HCT116 (cell line): ENCODE results near the gene TMEM100. TPM values are rescaled to one million over a fixed set of nuclear protein-coding genes. Genes with fewer than 3 reads are reported as not detected.

Source experiments
- ATAC-seq: fragments of 200-7000 bp; cut with Tn5 transposase; 2 replicates; pipeline ENCODE4 v1.9.1; 2020; ENCODE audit warnings: mild to moderate bottlenecking, moderate library complexity
- BruUV-seq: library from RNA; stranded (reverse); fragments of 400-500 nt; replicated peaks from 2 replicates; lab custom pipeline; 2021; lab: Mats Ljungman, UMichigan
- CTCF ChIA-PET: fragments of 300-600 bp; sonication (Branson Sonifier 250); formaldehyde crosslinking; loops from one replicate; lab custom pipeline; 2021; ENCODE audit warnings: antibody characterized with exemption; lab: Charles Lee
- POLR2A ChIA-PET: fragments of 300-600, 350-600 bp; sonication (Branson Sonifier 250); formaldehyde crosslinking; loops from one replicate; lab custom pipeline; 2021; ENCODE audit warnings: antibody characterized with exemption; lab: Charles Lee
- RAD21 ChIA-PET, 2 experiments: fragments of 300-600 bp; sonication (Branson Sonifier 250); formaldehyde crosslinking; loops; one replicate each; lab custom pipeline; 2023; ENCODE audit warnings: low total read pairs in 2 of 2; ENCODE audit not compliant: uncharacterized antibody in 2 of 2, unreplicated experiment in 2 of 2, low non-redundant PET in 1 of 2; lab: Charles Lee
- DNase-seq: peaks from one replicate; pipeline ENCODE4 v3.0.0-alpha.2; 2010; ENCODE audit warnings: low read depth, low spot score
- H2AFZ ChIP-seq: fragments of 200-600 bp; shearing (Covaris generic), sonication (generic); 2 replicates; pipeline ENCODE4 v1.6.1; 2017; ENCODE audit warnings: low read depth, mixed run types, mixed read lengths, antibody characterized with exemption, low read length; ENCODE audit not compliant: poor library complexity, severe bottlenecking
- H3K27ac ChIP-seq: 2 replicates; pipeline ENCODE4 v1.5.1; 2012; ENCODE audit warnings: low read depth, low read length
- H3K27me3 ChIP-seq: fragments of 200-600 bp; sonication (generic); 2 replicates; pipeline ENCODE4 v1.6.1; 2016; ENCODE audit warnings: mixed run types, low read length, mixed read lengths; ENCODE audit not compliant: insufficient read depth
- H3K36me3 ChIP-seq, 2 experiments: fragments of 200-500 bp in 1 of 2; fragments of 200-600 bp in 1 of 2; sonication (Bioruptor generic) in 1 of 2; sonication (generic) in 1 of 2; 2 replicates each; pipeline versions ENCODE4 v1.5.1 to v1.6.1; 2014 to 2016; ENCODE audit warnings: low read length in 2 of 2, inconsistent platforms in 1 of 2, mixed read lengths in 1 of 2, mixed run types in 1 of 2; ENCODE audit not compliant: insufficient read depth in 2 of 2, control insufficient read depth in 1 of 2
- H3K4me1 ChIP-seq, 2 experiments: fragments of 200-600 bp in 1 of 2; sonication (generic) in 1 of 2; 2 replicates each; pipeline versions ENCODE4 v1.5.1 to v1.6.1; 2012 to 2017; ENCODE audit warnings: low read length in 2 of 2, inconsistent platforms in 1 of 2, mild to moderate bottlenecking in 1 of 2, mixed read lengths in 1 of 2, mixed run types in 1 of 2, moderate library complexity in 1 of 2; ENCODE audit not compliant: insufficient read depth in 2 of 2, control insufficient read depth in 1 of 2
- H3K4me2 ChIP-seq: fragments of 200-600 bp; sonication (generic); 2 replicates; pipeline ENCODE4 v1.6.1; 2017; ENCODE audit warnings: mixed run types, low read length, mixed read lengths
- H3K4me3 ChIP-seq, 2 experiments: fragments of 200-600 bp in 1 of 2; sonication (generic) in 1 of 2; replicated peaks in 1 of 2; 2 replicates each; pipeline ENCODE4 v1.5.1; 2011 to 2016; ENCODE audit warnings: low read length in 2 of 2, control low read depth in 1 of 2, low read depth in 1 of 2, mild to moderate bottlenecking in 1 of 2, mixed read lengths in 1 of 2, mixed run types in 1 of 2
- H3K79me2 ChIP-seq: fragments of 200-600 bp; sonication (generic); 2 replicates; pipeline ENCODE4 v1.6.1; 2017; ENCODE audit warnings: mild to moderate bottlenecking, mixed run types, low read length, moderate library complexity, mixed read lengths; ENCODE audit not compliant: insufficient read depth
- H3K9ac ChIP-seq: fragments of 200-600 bp; sonication (generic); 2 replicates; pipeline ENCODE4 v1.6.1; 2016; ENCODE audit warnings: low read length, mixed read lengths
- H3K9me2 ChIP-seq: fragments of 200-600 bp; sonication (generic), shearing (Covaris generic); 2 replicates; pipeline ENCODE4 v1.6.1; 2017; ENCODE audit warnings: mixed run types, mild to moderate bottlenecking, moderate library complexity; ENCODE audit not compliant: insufficient read depth
- H3K9me3 ChIP-seq, 2 experiments: fragments of 200-500 bp in 1 of 2; fragments of 200-600 bp in 1 of 2; sonication (Bioruptor generic) in 1 of 2; sonication (generic) in 1 of 2; 2 replicates each; pipeline ENCODE4 v1.6.1; 2014 to 2017; ENCODE audit warnings: low read length in 2 of 2, mixed read lengths in 2 of 2, inconsistent platforms in 1 of 2, low read depth in 1 of 2, mild to moderate bottlenecking in 1 of 2, mixed run types in 1 of 2, moderate library complexity in 1 of 2; ENCODE audit not compliant: control insufficient read depth in 1 of 2, insufficient read depth in 1 of 2
- H4K20me1 ChIP-seq: fragments of 200-600 bp; sonication (generic), shearing (Covaris generic); 2 replicates; pipeline ENCODE4 v1.6.1; 2017; ENCODE audit warnings: mixed run types, mild to moderate bottlenecking, moderate library complexity; ENCODE audit not compliant: insufficient read depth
- CBX3 ChIP-seq: IDR thresholded peaks from 2 replicates; pipeline ENCODE4 v1.6.1; 2012; ENCODE audit warnings: low read depth
- EGR1 ChIP-seq: IDR thresholded peaks from 2 replicates; pipeline ENCODE4 v1.6.1; 2012; ENCODE audit warnings: low read depth
- EZH2 ChIP-seq: fragments of 200-600 bp; sonication (generic); IDR thresholded peaks from 2 replicates; pipeline ENCODE4 v1.6.1; 2017; ENCODE audit warnings: antibody characterized with exemption, mixed run types
- EZH2phosphoT487 ChIP-seq: fragments of 200-600 bp; IDR thresholded peaks from 2 replicates; pipeline ENCODE4 v1.6.1; 2018; ENCODE audit warnings: antibody characterized with exemption, borderline replicate concordance
- POLR2AphosphoS5 ChIP-seq: IDR thresholded peaks from 2 replicates; pipeline ENCODE4 v1.6.1; 2011; ENCODE audit warnings: mild to moderate bottlenecking, low read depth, low read length, moderate library complexity
- SIN3A ChIP-seq: IDR thresholded peaks from 2 replicates; pipeline ENCODE4 v1.6.1; 2012; ENCODE audit warnings: low read depth
- YY1 ChIP-seq: IDR thresholded peaks from 2 replicates; pipeline ENCODE4 v1.6.1; 2011; ENCODE audit warnings: low read length, low read depth, moderate library complexity, mild to moderate bottlenecking; ENCODE audit not compliant: insufficient replicate concordance; ENCODE audit errors: extremely low read depth
- ZFX ChIP-seq: fragments of 450-650 bp; IDR thresholded peaks from 2 replicates; pipeline ENCODE4 v1.6.1; 2017
- intact Hi-C: fragments of 100-400 bp; cut with micrococcal nuclease; formaldehyde crosslinking; loops from 2 replicates; pipeline ENCODE4 v1.10.0; 2022
- total RNA-seq: library from RNA; stranded (reverse); gene quantifications from one replicate; pipeline ENCODE4 v1.2.1, GENCODE V29; 2021; ENCODE audit not compliant: unreplicated experiment
- TF ChIP-seq, protein P1 (sequence below), 3 experiments: fragments of 200-600 bp in 1 of 3; sonication (generic) in 1 of 3; IDR thresholded peaks in 2 of 3; conservative IDR thresholded peaks in 1 of 3; 2 replicates each; pipeline ENCODE4 v1.5.1; 2012 to 2017; ENCODE audit warnings: low read depth in 2 of 3, low read length in 2 of 3, antibody characterized with exemption in 1 of 3, borderline replicate concordance in 1 of 3, control low read depth in 1 of 3, mild to moderate bottlenecking in 1 of 3, mixed read lengths in 1 of 3, mixed run types in 1 of 3, moderate library complexity in 1 of 3; ENCODE audit not compliant: insufficient read depth in 1 of 3
- TF ChIP-seq, protein P2 (sequence below): IDR thresholded peaks from 2 replicates; pipeline ENCODE4 v1.6.1; 2011; ENCODE audit warnings: mild to moderate bottlenecking, low read length, moderate library complexity; ENCODE audit not compliant: insufficient replicate concordance; ENCODE audit errors: extremely low read depth
- TF ChIP-seq, protein P3 (sequence below): IDR thresholded peaks from 2 replicates; pipeline ENCODE4 v1.6.1; 2012

Gene TMEM100
- total RNA-seq, 1 experiment from 2014 or later, result not detected

DNA sequence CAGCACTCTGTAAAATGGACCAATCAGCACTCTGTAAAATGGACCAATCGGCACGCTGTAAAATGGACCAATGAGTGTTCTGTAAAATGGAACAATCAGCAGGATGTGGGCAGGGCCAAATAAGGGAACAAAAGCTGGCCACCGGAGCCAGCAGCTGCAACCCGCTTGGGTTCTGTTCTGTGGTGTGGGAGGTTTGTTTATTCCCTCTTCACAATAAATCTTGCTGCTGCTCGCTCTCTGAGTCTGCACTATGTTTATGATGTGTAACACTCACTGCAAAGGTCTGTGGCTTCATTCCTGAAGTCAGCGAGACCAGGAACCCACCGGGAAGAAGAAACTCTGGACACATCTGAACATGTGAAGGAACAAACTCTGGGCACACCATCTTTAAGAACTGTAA lies 20.5 kb downstream of the TMEM100 start:
- TF ChIP-seq, protein P1, sequence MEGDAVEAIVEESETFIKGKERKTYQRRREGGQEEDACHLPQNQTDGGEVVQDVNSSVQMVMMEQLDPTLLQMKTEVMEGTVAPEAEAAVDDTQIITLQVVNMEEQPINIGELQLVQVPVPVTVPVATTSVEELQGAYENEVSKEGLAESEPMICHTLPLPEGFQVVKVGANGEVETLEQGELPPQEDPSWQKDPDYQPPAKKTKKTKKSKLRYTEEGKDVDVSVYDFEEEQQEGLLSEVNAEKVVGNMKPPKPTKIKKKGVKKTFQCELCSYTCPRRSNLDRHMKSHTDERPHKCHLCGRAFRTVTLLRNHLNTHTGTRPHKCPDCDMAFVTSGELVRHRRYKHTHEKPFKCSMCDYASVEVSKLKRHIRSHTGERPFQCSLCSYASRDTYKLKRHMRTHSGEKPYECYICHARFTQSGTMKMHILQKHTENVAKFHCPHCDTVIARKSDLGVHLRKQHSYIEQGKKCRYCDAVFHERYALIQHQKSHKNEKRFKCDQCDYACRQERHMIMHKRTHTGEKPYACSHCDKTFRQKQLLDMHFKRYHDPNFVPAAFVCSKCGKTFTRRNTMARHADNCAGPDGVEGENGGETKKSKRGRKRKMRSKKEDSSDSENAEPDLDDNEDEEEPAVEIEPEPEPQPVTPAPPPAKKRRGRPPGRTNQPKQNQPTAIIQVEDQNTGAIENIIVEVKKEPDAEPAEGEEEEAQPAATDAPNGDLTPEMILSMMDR (IDR thresholded peaks at IDR 0.05 in 2 of 3, conservative IDR thresholded peaks at IDR 0.05 in 1 of 3; ENCODE audit: borderline replicate concordance in 1 of 3, insufficient read depth in 1 of 3, low read depth in 2 of 3, low read length in 2 of 3), result no peak
- TF ChIP-seq CBX3, result no peak
- no peak for TF ChIP-seq ZFX
- TF ChIP-seq, all 23 proteins: peak for 0
- Histone ChIP-seq H3K9me3 (no peaks in the 10 kb centered on the region), H2AFZ (no peak overlapping the region), H3K4me3 (no peak overlapping the region), H3K79me2 (no peaks in the 10 kb centered on the region), H4K20me1 (no peaks in the 10 kb centered on the region), H3K9ac (no peak overlapping the region), H3K9me2 (no peaks in the 10 kb centered on the region), H3K4me1 (peaks cover 2 to 4% of the 10 kb centered on the region in 2 experiments; a peak in 1 of 4 replicates), H3K27me3 (peaks cover 48% of the 10 kb centered on the region), H3K4me2 (no peak overlapping the region), H3K36me3 (no peaks in the 10 kb centered on the region), H3K27ac (no peak overlapping the region)
- DNase-seq, result no peak
- BruUV-seq, result no TSS peak
- no peak for ATAC-seq
- ChIA-PET POLR2A (no interaction called here), CTCF (no interaction called here), RAD21 (no interaction called here)
- intact Hi-C loops, result no loop called here

DNA sequence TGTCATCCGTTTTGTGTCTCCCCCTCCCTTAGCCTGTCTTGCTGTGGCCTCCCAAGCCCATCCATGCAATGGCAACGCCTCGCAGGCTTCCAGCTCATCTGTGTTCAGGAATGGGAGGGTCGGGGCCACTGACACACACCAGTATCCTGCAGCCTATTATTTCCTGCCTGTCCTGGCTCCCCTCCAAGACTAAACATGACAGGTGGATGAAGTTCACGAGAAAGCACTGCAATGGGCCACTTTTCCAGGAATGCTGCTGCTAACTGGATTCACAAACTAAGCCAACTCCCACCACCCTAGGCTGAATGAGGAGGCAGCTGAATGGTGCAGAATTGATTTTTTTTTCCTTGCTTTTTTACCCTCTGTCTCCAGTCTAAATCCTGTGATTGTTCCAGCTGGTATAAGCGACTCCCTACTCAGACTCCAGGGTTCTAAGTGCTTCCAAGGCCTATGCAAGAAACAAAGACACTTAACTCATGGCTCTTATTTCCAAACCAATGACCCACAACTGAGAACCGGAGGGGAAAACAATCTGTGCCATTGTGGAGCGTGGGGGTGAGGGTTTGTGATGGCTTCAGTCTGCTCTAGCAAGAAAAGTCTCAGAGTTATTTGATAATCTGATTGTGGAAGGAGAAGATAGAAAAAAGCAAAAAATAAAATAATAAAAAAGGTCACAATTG lies 23.3 kb downstream of the TMEM100 start:
- intact Hi-C loops, result no loop called here
- Histone ChIP-seq H3K36me3 (no peaks in the 10 kb centered on the region), H3K9ac (no peak overlapping the region), H3K4me2 (no peak overlapping the region), H3K9me3 (no peaks in the 10 kb centered on the region), H3K27me3 (peaks cover 43% of the 10 kb centered on the region), H4K20me1 (no peaks in the 10 kb centered on the region), H3K4me1 (no peaks in the 10 kb centered on the region), H3K4me3 (no peak overlapping the region), H3K9me2 (no peaks in the 10 kb centered on the region), H3K79me2 (no peaks in the 10 kb centered on the region), H2AFZ (no peak overlapping the region), H3K27ac (no peak overlapping the region)
- ChIA-PET CTCF (no interaction called here), RAD21 (no interaction called here), POLR2A (no interaction called here)
- DNase-seq (no peak), ATAC-seq (no peak)
- BruUV-seq, result no TSS peak
- TF ChIP-seq POLR2AphosphoS5, result no peak
- no peak for TF ChIP-seq EZH2
- no peak for TF ChIP-seq EGR1
- no peak for TF ChIP-seq YY1
- TF ChIP-seq, protein P2, sequence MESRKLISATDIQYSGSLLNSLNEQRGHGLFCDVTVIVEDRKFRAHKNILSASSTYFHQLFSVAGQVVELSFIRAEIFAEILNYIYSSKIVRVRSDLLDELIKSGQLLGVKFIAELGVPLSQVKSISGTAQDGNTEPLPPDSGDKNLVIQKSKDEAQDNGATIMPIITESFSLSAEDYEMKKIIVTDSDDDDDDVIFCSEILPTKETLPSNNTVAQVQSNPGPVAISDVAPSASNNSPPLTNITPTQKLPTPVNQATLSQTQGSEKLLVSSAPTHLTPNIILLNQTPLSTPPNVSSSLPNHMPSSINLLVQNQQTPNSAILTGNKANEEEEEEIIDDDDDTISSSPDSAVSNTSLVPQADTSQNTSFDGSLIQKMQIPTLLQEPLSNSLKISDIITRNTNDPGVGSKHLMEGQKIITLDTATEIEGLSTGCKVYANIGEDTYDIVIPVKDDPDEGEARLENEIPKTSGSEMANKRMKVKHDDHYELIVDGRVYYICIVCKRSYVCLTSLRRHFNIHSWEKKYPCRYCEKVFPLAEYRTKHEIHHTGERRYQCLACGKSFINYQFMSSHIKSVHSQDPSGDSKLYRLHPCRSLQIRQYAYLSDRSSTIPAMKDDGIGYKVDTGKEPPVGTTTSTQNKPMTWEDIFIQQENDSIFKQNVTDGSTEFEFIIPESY, result no peak
- TF ChIP-seq CBX3, result no peak
- no peak for TF ChIP-seq EZH2phosphoT487
- no peak for TF ChIP-seq ZFX
- TF ChIP-seq, protein P3, sequence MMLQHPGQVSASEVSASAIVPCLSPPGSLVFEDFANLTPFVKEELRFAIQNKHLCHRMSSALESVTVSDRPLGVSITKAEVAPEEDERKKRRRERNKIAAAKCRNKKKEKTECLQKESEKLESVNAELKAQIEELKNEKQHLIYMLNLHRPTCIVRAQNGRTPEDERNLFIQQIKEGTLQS, result no peak
- no peak for TF ChIP-seq SIN3A
